ENCODE data around the gene ZNF212. TPM values are rescaled to one million over a fixed set of nuclear protein-coding genes. Genes with fewer than 3 reads are reported as not detected.

ZNF212 gene
- total RNA-seq, 6 experiments from 2014 or later: 2.6 to 5.9 (median 4.7) TPM

- no peak overlapping the region for H3K27ac ChIP-seq
- TF ChIP-seq CTCF (IDR thresholded peaks at IDR 0.05) (peak in 2 of 4 donors; percentile 11 to 30), POLR2A (IDR thresholded peaks at IDR 0.05) (no peak)
- no peaks in the 10 kb centered on the region for H3K36me3 ChIP-seq
- DNase-seq (peak; percentile 90 to 95 (median 92)), ATAC-seq (peak; percentile 91 to 96 (median 92))
- 24% methylated on average over 7 of the region's 66 CpGs for WGBS (ENCODE audit: insufficient coverage, low coverage, low lambda C conversion rate, missing lambda C conversion rate)
- peaks cover 0 to 30% (median 2%) of the 10 kb centered on the region in 4 donors for H3K4me1 ChIP-seq
- intact Hi-C loops (cut with DNase I): no loop called here
- no peaks in the 10 kb centered on the region for H3K27me3 ChIP-seq
- H3K4me3 ChIP-seq: peak overlapping the region; percentile 41 to 65 (median 47)
- no peaks in the 10 kb centered on the region for H3K9me3 ChIP-seq
Observed at GRCh38 chr7:149284850-149285585, 45.6 kb downstream of the ZNF212 start.

GRCh38 chr7:149285603-149286002 is 46.2 kb downstream of the ZNF212 start:
- H3K36me3 ChIP-seq: no peaks in the 10 kb centered on the region
- H3K27ac ChIP-seq: no peak overlapping the region
- no peak for ATAC-seq
- intact Hi-C loops (cut with DNase I): no loop called here
- TF ChIP-seq CTCF (IDR thresholded peaks at IDR 0.05): no peak
- no peak for TF ChIP-seq POLR2A (IDR thresholded peaks at IDR 0.05)
- peaks cover 0 to 30% (median 2%) of the 10 kb centered on the region in 4 donors for H3K4me1 ChIP-seq
- no peaks in the 10 kb centered on the region for H3K27me3 ChIP-seq
- no peaks in the 10 kb centered on the region for H3K9me3 ChIP-seq
- peak overlapping the region; percentile 41 to 65 (median 47) for H3K4me3 ChIP-seq
- no peak for DNase-seq
- 50% methylated on average over 2 of the region's 11 CpGs for WGBS (ENCODE audit: insufficient coverage, low coverage, low lambda C conversion rate, missing lambda C conversion rate)

GRCh38 chr7:149286811-149287400 is 47.5 kb downstream of the ZNF212 start:
- no peak overlapping the region for H3K4me3 ChIP-seq
- intact Hi-C loops (cut with DNase I): no loop called here
- H3K27me3 ChIP-seq: no peaks in the 10 kb centered on the region
- TF ChIP-seq POLR2A (IDR thresholded peaks at IDR 0.05) (no peak), CTCF (IDR thresholded peaks at IDR 0.05) (no peak)
- H3K9me3 ChIP-seq: no peaks in the 10 kb centered on the region
- 54% methylated on average over 6 of the region's 6 CpGs for WGBS (ENCODE audit: insufficient coverage, low coverage, low lambda C conversion rate, missing lambda C conversion rate)
- H3K27ac ChIP-seq: no peak overlapping the region
- no peaks in the 10 kb centered on the region for H3K36me3 ChIP-seq
- peak; percentile 63 to 81 (median 72) for ATAC-seq
- peak; percentile 48 to 85 (median 76) for DNase-seq
- H3K4me1 ChIP-seq: peaks cover 0 to 30% (median 2%) of the 10 kb centered on the region in 4 donors

GRCh38 chr7:149287622-149288021 is 48.2 kb downstream of the ZNF212 start:
- DNase-seq (peak in 1 of 3 donors; percentile 40), ATAC-seq (no peak)
- H3K27me3 ChIP-seq: no peaks in the 10 kb centered on the region
- no peak overlapping the region for H3K4me3 ChIP-seq
- TF ChIP-seq POLR2A (IDR thresholded peaks at IDR 0.05) (no peak), CTCF (IDR thresholded peaks at IDR 0.05) (no peak)
- H3K9me3 ChIP-seq: no peaks in the 10 kb centered on the region
- peaks cover 0 to 30% (median 2%) of the 10 kb centered on the region in 4 donors for H3K4me1 ChIP-seq
- no peak overlapping the region for H3K27ac ChIP-seq
- 91% methylated on average over 4 of the region's 10 CpGs for WGBS (ENCODE audit: insufficient coverage, low coverage, low lambda C conversion rate, missing lambda C conversion rate)
- H3K36me3 ChIP-seq: no peaks in the 10 kb centered on the region
- intact Hi-C loops (cut with DNase I): no loop called here

Data from right lobe of liver (tissue), 6 donors.